GM18511 (cell line): ENCODE measurements around the gene CHRFAM7A.
"Not testable (repeated sequence)": the region's sequence is repeated elsewhere in the genome, so short reads cannot be mapped to it uniquely, and the experiment has no call there.

Experiments
- ATAC-seq: cut with Tn5 transposase; IDR thresholded peaks from one replicate; pipeline ENCODE4 v1.9.1; 2021; ENCODE audit warnings: mild to moderate bottlenecking, moderate library complexity; ENCODE audit not compliant: unreplicated experiment

CHRFAM7A gene

GRCh38 chr15:30326145-30326544, 67.2 kb downstream of the CHRFAM7A start:
- ATAC-seq, result not testable (repeated sequence)

DNA sequence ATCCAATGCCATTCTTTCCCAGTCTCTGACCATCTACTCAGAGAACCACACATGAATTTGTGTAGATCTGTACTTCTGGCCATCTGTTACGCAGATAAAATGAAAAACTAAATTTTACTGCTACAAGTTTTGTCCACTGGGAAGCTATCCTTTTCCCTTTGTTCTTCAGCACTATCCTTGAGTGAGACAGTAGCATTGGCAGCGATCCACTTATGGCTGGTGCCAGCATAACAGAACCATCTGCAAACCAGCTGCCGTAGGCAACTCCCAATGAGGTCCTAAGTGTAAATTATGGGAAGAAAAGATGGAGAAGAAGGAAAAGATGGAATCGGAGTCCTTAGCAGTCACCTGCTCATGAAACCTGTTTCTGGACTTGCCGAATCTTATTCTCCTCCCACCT, 72.3 kb downstream of the CHRFAM7A start:
- not testable (repeated sequence) for ATAC-seq

GRCh38 chr15:30315704-30316103, 77.6 kb downstream of the CHRFAM7A start:
- not testable (repeated sequence) for ATAC-seq

GRCh38 chr15:30310575-30310974, 82.8 kb downstream of the CHRFAM7A start:
- not testable (repeated sequence) for ATAC-seq
